K562 (cell line): ENCODE measurements around the gene AIF1. TPM values are rescaled to one million over a fixed set of nuclear protein-coding genes. Genes with fewer than 3 reads are reported as not detected.

Source experiments
- ATF7 ChIP-seq: fragments of 450-650 bp; IDR thresholded peaks from 2 replicates; pipeline ENCODE4 v1.7.1; 2014; ENCODE audit warnings: mild to moderate bottlenecking, moderate library complexity
- CBX3 ChIP-seq, 2 experiments: IDR thresholded peaks; 1 replicate in 1 of 2; 2 replicates in 1 of 2; pipeline ENCODE4 v1.6.1; 2012; ENCODE audit warnings: inconsistent platforms in 2 of 2, low read length in 2 of 2, borderline replicate concordance in 1 of 2, control low read depth in 1 of 2
- CREB1 ChIP-seq, 2 experiments: sonication (generic) in 1 of 2; formaldehyde crosslinking in 1 of 2; IDR thresholded peaks; 2 replicates each; pipeline versions ENCODE4 v1.6.1 to v1.8.0; 2012 to 2022; ENCODE audit warnings: inconsistent platforms in 1 of 2, mild to moderate bottlenecking in 1 of 2, missing genetic modification reagents in 1 of 2, moderate library complexity in 1 of 2
- FOXK2 ChIP-seq, 2 experiments: fragments of 450-650 bp; IDR thresholded peaks in 1 of 2; conservative IDR thresholded peaks in 1 of 2; 2 replicates each; pipeline ENCODE4 v1.6.1; 2016; ENCODE audit warnings: low read depth in 2 of 2, mild to moderate bottlenecking in 1 of 2
- NFIX ChIP-seq: fragments of 250-450 bp; sonication (Bioruptor Pico); IDR thresholded peaks from 2 replicates; pipeline ENCODE4 v1.4.0; 2020; ENCODE audit warnings: low read depth, mild to moderate bottlenecking, moderate library complexity
- RBFOX2 ChIP-seq: fragments of 200-400 bp; formaldehyde crosslinking; IDR thresholded peaks from 2 replicates; pipeline ENCODE4 v1.6.1; 2017; ENCODE audit warnings: low read depth, mild to moderate bottlenecking, low read length, moderate library complexity
- SMARCA5 ChIP-seq: fragments of 450-650 bp; IDR thresholded peaks from 2 replicates; pipeline ENCODE4 v1.6.1; 2016
- SP1 ChIP-seq: sonication (generic); formaldehyde crosslinking; IDR thresholded peaks from 2 replicates; pipeline ENCODE4 v1.8.1; 2022; ENCODE audit warnings: mild to moderate bottlenecking, missing genetic modification reagents
- YY1 ChIP-seq, 3 experiments: IDR thresholded peaks; 2 replicates each; pipeline ENCODE4 v1.6.1; 2011; ENCODE audit warnings: low read length in 2 of 3, mild to moderate bottlenecking in 2 of 3, moderate library complexity in 2 of 3, borderline replicate concordance in 1 of 3, control low read depth in 1 of 3, low read depth in 1 of 3; ENCODE audit not compliant: insufficient read depth in 3 of 3, insufficient replicate concordance in 2 of 3, control insufficient read depth in 1 of 3, insufficient read length in 1 of 3; ENCODE audit errors: extremely low read depth in 1 of 3
- ZBED1 ChIP-seq: IDR thresholded peaks from 2 replicates; pipeline ENCODE4 v1.6.1; 2014
- ZNF347 ChIP-seq: fragments of 450-650 bp; formaldehyde crosslinking; IDR thresholded peaks from 2 replicates; pipeline ENCODE4 v1.4.0; 2020; ENCODE audit warnings: low read depth, mild to moderate bottlenecking, moderate library complexity
- ZNF79 ChIP-seq: fragments of 250-450 bp; sonication (Bioruptor Pico); IDR thresholded peaks from 2 replicates; pipeline ENCODE4 v1.4.0; 2020; ENCODE audit warnings: low read depth, mild to moderate bottlenecking, moderate library complexity
- polyA plus RNA-seq, 8 experiments: library from polyadenylated mRNA; depleted of rRNA in 4 of 8; stranded (reverse) in 5 of 8; unstranded in 3 of 8; fragments of >200 nt; fragmentation: Nextera tagmentation in 2 of 8; fragmentation: Illumina TruSeq in 1 of 8; extraction: Ambion mirVana in 2 of 8; extraction: Trizol in 1 of 8; gene quantifications; 2 replicates each; pipeline versions ENCODE4 v1.2.1 to v1.2.3, GENCODE V29; 2011 to 2014; ENCODE audit warnings: inconsistent platforms in 1 of 8, missing spikeins in 1 of 8
- total RNA-seq, 7 experiments: library from RNA; depleted of rRNA in 6 of 7; stranded (reverse); fragments of >200 nt in 6 of 7; fragmentation: Illumina TruSeq in 2 of 7; extraction: Trizol in 2 of 7; gene quantifications; 2 replicates each; pipeline versions ENCODE4 v1.2.1 to v1.2.3, GENCODE V29; 2011 to 2021; ENCODE audit warnings: low replicate concordance in 1 of 7
- TF ChIP-seq, protein P1 (sequence below), 3 experiments: fragments of 200-800 bp in 1 of 3; fragments of 250-450 bp in 1 of 3; fragments of 450-650 bp in 1 of 3; sonication (Bioruptor Pico) in 1 of 3; sonication (Bioruptor generic) in 1 of 3; formaldehyde crosslinking in 1 of 3; IDR thresholded peaks; 2 replicates each; pipeline versions ENCODE4 v1.6.1 to v1.8.0; 2016 to 2022; ENCODE audit warnings: mild to moderate bottlenecking in 2 of 3, missing genetic modification characterization in 2 of 3, missing compliant biosample characterization in 1 of 3, moderate library complexity in 1 of 3
- TF ChIP-seq, protein P2 (sequence below), 2 experiments: IDR thresholded peaks; 2 replicates each; pipeline ENCODE4 v1.6.1; 2012; ENCODE audit warnings: improper control_type of control experiment in 2 of 2, low read depth in 2 of 2, low read length in 2 of 2, borderline replicate concordance in 1 of 2
- TF ChIP-seq, protein P3 (sequence below): sonication (generic); formaldehyde crosslinking; IDR thresholded peaks from 2 replicates; pipeline ENCODE4 v1.9.0; 2022; ENCODE audit warnings: mild to moderate bottlenecking, missing genetic modification reagents
- TF ChIP-seq, protein P4 (sequence below): sonication (generic); formaldehyde crosslinking; IDR thresholded peaks from 2 replicates; pipeline ENCODE4 v1.8.0; 2022; ENCODE audit warnings: mild to moderate bottlenecking, missing genetic modification reagents

AIF1 gene
- total and polyA plus RNA-seq, 9 of the 15 experiments (the other 6 are each of a cell fraction or from before 2014, with no cell fraction given) = 9.4 to 33.4 (median 19.4) TPM

DNA sequence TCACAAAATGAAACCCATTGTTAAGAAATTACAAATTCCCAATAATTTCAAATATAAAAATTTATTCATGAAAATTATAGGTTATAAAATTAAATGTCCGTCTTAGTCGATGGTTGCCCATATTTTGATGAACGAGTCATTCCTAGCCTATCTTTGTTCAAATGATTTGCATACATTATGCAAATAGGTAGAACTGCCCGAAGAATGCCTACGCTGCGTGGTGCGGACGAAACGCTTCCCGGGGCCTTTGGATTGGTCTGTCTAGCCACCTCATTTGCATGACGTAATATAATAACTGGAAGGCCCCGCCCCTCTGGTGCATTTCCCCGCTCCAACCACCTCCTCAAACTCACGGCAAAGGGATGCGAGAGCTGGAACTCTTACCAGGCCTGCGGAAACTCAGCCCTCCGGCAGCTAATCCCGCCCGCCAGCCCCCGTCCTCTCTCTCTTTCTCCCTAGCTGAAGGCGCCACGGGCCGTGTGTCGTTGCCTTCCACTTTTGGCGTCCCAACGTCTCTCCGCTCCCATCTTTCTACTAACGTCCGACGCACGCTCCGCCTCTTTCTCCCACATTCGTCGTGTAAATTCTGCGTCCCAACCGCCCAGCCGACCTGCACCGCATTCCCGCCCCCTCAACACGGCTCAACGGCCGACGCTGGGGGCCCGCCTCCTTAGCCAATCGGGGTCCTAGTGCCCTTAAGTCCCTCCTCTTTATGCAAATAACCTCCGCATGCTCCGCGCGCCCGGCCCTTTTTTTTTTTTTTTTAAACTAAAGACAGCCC, 5.0 kb downstream of the AIF1 start (continued):
- TF ChIP-seq, protein P1, sequence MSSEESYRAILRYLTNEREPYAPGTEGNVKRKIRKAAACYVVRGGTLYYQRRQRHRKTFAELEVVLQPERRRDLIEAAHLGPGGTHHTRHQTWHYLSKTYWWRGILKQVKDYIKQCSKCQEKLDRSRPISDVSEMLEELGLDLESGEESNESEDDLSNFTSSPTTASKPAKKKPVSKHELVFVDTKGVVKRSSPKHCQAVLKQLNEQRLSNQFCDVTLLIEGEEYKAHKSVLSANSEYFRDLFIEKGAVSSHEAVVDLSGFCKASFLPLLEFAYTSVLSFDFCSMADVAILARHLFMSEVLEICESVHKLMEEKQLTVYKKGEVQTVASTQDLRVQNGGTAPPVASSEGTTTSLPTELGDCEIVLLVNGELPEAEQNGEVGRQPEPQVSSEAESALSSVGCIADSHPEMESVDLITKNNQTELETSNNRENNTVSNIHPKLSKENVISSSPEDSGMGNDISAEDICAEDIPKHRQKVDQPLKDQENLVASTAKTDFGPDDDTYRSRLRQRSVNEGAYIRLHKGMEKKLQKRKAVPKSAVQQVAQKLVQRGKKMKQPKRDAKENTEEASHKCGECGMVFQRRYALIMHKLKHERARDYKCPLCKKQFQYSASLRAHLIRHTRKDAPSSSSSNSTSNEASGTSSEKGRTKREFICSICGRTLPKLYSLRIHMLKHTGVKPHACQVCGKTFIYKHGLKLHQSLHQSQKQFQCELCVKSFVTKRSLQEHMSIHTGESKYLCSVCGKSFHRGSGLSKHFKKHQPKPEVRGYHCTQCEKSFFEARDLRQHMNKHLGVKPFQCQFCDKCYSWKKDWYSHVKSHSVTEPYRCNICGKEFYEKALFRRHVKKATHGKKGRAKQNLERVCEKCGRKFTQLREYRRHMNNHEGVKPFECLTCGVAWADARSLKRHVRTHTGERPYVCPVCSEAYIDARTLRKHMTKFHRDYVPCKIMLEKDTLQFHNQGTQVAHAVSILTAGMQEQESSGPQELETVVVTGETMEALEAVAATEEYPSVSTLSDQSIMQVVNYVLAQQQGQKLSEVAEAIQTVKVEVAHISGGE (CRISPR knock-in tag; IDR thresholded peaks at IDR 0.05) = peak in 2 of 3 experiments; percentile 16 to 61; a peak in 2 of 6 replicates
- TF ChIP-seq SP1 (CRISPR knock-in tag) (peak; percentile 96), CREB1 (IDR thresholded peaks at IDR 0.05) (peak; percentile 96), CREB1 (CRISPR knock-in tag; IDR thresholded peaks at IDR 0.05) (peak; percentile 96), ZNF347 (CRISPR knock-in tag) (peak; percentile 55; the same call in 1 of the 2 replicates), ZBED1 (peak; percentile 39; the same call in 1 of the 2 replicates), FOXK2 (conservative IDR thresholded peaks at IDR 0.05 in 1 of 2, IDR thresholded peaks at IDR 0.05 in 1 of 2; ENCODE audit: low read depth in 2 of 2) (peak; percentile 91 to 94), RBFOX2 (peak; percentile 87), CBX3 (IDR thresholded peaks at IDR 0.05; ENCODE audit: borderline replicate concordance in 1 of 2, low read length in 2 of 2) (peak in 1 of 2 experiments; percentile 58; a peak in 1 of 3 replicates), YY1 (IDR thresholded peaks at IDR 0.05; ENCODE audit: borderline replicate concordance in 1 of 3, control insufficient read depth in 1 of 3, extremely low read depth in 1 of 3, insufficient read depth in 3 of 3, insufficient read length in 1 of 3, insufficient replicate concordance in 2 of 3, low read depth in 1 of 3, low read length in 2 of 3) (peak in 2 of 3 experiments; percentile 75 to 88), NFIX (CRISPR knock-in tag) (peak; percentile 17; the same call in 1 of the 2 replicates), ZNF79 (peak; percentile 73), ATF7 (peak; percentile 100), SMARCA5 (no peak)
- TF ChIP-seq, protein P2, sequence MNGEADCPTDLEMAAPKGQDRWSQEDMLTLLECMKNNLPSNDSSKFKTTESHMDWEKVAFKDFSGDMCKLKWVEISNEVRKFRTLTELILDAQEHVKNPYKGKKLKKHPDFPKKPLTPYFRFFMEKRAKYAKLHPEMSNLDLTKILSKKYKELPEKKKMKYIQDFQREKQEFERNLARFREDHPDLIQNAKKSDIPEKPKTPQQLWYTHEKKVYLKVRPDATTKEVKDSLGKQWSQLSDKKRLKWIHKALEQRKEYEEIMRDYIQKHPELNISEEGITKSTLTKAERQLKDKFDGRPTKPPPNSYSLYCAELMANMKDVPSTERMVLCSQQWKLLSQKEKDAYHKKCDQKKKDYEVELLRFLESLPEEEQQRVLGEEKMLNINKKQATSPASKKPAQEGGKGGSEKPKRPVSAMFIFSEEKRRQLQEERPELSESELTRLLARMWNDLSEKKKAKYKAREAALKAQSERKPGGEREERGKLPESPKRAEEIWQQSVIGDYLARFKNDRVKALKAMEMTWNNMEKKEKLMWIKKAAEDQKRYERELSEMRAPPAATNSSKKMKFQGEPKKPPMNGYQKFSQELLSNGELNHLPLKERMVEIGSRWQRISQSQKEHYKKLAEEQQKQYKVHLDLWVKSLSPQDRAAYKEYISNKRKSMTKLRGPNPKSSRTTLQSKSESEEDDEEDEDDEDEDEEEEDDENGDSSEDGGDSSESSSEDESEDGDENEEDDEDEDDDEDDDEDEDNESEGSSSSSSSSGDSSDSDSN (IDR thresholded peaks at IDR 0.05; ENCODE audit: borderline replicate concordance in 1 of 2, low read depth in 2 of 2, low read length in 2 of 2) = peak in 1 of 2 experiments; percentile 33; a peak in 1 of 4 replicates
- TF ChIP-seq, protein P3, sequence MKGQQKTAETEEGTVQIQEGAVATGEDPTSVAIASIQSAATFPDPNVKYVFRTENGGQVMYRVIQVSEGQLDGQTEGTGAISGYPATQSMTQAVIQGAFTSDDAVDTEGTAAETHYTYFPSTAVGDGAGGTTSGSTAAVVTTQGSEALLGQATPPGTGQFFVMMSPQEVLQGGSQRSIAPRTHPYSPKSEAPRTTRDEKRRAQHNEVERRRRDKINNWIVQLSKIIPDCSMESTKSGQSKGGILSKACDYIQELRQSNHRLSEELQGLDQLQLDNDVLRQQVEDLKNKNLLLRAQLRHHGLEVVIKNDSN (CRISPR knock-in tag) = peak; percentile 47; the same call in 1 of the 2 replicates
- TF ChIP-seq, protein P4, sequence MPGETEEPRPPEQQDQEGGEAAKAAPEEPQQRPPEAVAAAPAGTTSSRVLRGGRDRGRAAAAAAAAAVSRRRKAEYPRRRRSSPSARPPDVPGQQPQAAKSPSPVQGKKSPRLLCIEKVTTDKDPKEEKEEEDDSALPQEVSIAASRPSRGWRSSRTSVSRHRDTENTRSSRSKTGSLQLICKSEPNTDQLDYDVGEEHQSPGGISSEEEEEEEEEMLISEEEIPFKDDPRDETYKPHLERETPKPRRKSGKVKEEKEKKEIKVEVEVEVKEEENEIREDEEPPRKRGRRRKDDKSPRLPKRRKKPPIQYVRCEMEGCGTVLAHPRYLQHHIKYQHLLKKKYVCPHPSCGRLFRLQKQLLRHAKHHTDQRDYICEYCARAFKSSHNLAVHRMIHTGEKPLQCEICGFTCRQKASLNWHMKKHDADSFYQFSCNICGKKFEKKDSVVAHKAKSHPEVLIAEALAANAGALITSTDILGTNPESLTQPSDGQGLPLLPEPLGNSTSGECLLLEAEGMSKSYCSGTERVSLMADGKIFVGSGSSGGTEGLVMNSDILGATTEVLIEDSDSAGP (CRISPR knock-in tag) = no peak
